Stimulated activated CD8-positive, alpha-beta memory T cell treated with anti-CD3 and anti-CD28 coated beads, Interleukin-4, amount 100 ng/mL, for 48 hours (primary cell): Measurements from ENCODE around the gene MACF1.
"Not testable (repeated sequence)": the region's sequence is repeated elsewhere in the genome, so short reads cannot be mapped to it uniquely, and the experiment has no call there.

Source experiments
- DNase-seq: peaks from one replicate; pipeline ENCODE4 v3.0.0-alpha.2; 2020

The MACF1 gene

GRCh38 chr1:39431927-39432326 lies 227.4 kb downstream of the MACF1 start:
- no peak for DNase-seq

- no peak for DNase-seq
These were observed 230.4 kb downstream of the MACF1 start for GRCh38 chr1:39434797-39435395.

- no peak for DNase-seq
These were observed 231.1 kb downstream of the MACF1 start for GRCh38 chr1:39435597-39435996.

DNA sequence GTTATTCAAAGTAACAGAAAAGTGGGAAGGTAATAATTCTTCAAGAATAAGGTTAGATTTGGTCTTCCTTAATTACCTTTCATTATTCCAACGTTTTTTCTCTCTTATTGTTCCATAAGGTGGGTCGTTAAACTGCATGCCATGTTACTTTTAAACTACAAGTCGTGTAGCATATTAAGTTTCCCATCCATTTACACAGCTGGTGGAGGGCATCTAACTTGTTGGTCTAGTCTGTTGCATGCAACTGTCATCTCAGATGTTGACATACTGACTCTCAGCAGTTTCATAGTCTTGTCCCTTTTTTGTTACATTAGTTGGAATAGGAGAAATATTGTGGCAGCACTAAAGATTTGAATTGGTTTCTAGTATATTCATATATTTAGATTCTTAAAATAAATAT lies 232.3 kb downstream of the MACF1 start:
- DNase-seq, result no peak

DNA sequence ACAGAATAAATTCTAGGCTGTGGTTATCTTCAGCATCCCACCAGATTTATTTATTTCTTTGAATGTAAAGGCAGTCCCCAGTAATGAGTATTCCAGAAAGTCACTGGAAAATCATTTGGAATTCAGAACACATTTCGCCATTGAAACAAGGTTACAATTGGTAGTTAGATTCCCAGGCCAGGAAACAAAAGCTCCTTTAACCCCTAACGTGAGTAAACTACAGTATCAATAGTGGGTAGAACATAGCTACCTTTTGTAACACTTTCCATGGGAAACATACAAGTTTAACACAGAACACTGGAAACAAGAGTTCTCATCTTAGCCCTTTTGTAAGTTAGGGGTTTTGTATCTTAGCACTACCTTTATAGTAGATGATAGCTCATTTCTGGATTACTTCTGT lies 233.5 kb downstream of the MACF1 start:
- no peak for DNase-seq

GRCh38 chr1:39440856-39441255 lies 236.4 kb downstream of the MACF1 start:
- DNase-seq, result no peak

- DNase-seq, result no peak
These were observed 237.3 kb downstream of the MACF1 start for GRCh38 chr1:39441797-39442196.

DNA sequence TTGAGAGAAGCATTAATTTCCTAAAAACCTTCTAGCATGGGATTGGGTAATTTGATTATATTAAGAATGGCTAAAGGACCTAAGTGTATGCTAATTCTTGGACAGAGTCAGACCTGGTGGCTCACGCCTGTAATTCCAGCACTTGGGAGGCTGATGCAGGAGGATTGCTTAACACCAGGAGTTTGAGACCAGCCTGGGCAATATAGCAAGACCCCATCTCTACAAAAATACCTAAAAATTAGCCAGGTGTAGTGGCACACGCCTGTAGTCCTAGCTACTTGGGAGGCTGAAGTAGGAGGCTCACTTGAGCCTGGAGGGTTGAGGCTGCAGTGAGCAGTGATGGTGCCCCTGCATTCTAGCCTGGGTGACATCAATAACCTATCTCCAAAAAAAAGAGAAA lies 241.1 kb downstream of the MACF1 start:
- DNase-seq, result no peak

DNA sequence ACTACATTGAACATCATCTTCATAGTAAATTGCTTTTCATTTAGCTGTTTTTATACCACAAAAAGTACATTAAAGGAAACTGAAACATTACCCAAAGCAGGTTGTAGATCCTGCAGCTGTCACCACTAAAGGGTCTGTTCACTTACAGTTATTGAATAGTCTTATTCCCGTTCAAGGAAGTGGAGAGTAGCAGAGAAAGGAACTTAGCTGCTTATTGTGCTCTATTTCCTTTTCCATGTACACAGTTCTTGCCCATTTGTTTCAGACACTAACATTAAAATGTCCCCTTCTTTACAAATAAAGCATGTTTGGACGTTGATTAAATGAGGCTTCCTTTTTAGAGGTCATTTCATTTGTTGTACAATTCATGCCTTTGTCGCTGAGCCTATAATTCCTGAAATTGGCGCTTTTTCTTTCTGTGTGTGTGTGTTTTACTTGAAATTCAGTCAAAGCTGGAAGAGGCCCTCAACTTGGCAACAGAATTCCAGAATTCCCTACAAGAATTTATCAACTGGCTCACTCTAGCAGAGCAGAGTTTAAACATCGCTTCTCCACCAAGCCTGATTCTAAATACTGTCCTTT lies 242.6 kb downstream of the MACF1 start:
- DNase-seq, result no peak

- DNase-seq, result not testable (repeated sequence)
These were observed 245.5 kb downstream of the MACF1 start for GRCh38 chr1:39450041-39450440.

DNA sequence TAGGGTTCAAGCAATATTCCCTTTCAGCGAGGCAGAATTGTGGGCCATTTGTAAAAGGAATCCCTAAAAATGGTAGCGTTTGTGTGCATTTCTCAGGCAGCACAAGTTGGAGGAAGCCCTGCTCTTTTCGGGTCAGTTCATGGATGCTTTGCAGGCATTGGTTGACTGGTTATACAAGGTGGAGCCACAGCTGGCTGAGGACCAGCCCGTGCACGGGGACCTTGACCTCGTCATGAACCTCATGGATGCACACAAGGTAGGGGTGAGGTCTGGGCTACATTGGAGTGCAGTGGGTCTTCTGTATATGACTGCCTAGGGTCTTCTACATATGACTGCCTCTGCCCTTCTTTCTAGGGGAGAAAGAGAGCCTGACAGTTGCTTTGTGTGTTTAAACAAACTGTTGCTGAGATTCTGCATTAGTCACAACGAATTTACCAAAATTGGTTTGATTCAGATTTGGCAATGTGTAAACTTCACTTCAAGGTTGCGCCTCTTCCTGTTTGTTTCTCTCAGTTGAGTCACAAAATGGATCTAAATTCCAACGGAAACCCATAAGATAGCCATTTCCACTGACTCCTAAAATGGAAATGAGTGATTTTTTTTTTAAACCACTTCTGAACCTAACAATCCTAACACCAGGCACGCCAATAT lies 246.6 kb downstream of the MACF1 start:
- no peak for DNase-seq

DNA sequence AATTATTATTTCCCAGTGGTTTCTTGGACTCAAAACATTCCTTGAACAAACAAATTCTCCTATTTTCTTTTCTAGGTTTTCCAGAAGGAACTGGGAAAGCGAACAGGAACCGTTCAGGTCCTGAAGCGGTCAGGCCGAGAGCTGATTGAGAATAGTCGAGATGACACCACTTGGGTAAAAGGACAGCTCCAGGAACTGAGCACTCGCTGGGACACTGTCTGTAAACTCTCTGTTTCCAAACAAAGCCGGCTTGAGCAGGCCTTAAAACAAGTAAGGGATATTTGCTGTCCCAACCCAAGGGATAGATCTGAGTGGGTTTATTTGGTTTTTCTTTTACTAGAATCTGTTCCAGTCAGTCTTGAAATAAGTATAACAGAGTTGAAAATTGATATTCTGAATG lies 247.6 kb downstream of the MACF1 start:
- DNase-seq, result no peak

GRCh38 chr1:39452540-39452939 lies 248.0 kb downstream of the MACF1 start:
- no peak for DNase-seq

DNA sequence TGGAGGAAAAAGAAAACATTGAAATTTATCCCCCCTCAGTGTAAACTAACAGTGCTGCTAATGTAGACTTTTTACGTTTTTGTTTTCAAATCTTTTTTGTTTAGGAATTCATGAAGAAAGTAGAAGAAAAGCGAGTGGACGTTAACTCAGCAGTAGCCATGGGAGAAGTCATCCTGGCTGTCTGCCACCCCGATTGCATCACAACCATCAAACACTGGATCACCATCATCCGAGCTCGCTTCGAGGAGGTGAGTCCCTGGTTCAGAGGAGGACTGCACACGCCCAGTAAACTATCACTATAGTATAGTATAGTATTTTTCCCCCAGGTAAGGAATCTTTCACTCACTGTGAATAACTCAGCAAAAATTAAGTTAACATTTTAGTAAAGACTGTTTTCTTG lies 249.1 kb downstream of the MACF1 start:
- DNase-seq, result no peak

GRCh38 chr1:39458991-39459390 lies 254.5 kb downstream of the MACF1 start:
- DNase-seq, result no peak

- DNase-seq, result no peak
These were observed 257.6 kb downstream of the MACF1 start for GRCh38 chr1:39462074-39462473.

DNA sequence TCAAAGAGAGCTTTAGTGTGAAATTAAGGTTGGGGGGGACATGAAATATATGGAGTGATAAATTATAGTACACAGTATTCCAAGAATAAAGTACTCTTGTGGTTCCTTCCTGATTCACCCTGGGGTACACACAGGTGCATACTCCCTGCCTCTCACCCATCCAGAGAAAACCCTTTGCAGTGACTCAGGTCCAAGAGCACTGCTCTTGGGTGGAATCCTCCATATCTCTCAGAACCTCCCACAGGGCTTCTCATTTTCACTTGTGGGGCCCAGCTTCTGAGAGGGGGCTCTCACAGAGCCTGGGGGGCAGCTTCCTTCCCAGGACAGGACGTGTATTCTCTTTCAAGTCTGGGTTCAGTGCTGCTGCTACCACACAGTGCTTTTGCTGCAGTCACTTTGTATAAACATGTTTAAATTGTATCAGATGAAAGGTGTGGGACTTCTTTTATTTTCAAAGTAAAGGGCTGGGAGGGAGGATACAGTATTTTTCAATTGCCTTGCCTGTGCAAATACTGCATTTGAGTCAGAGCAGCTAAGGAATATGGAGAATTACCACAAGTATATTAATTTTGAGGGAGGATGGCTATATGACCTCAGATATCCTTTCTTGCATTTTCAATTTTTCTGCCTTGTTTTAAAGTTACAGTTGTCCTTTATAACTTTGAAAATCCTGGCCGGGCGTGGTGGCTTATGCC lies 262.1 kb downstream of the MACF1 start:
- DNase-seq, result no peak

GRCh38 chr1:39467108-39467720 lies 262.7 kb downstream of the MACF1 start:
- DNase-seq, result not testable (repeated sequence)

GRCh38 chr1:39469150-39469549 lies 264.7 kb downstream of the MACF1 start:
- no peak for DNase-seq

DNA sequence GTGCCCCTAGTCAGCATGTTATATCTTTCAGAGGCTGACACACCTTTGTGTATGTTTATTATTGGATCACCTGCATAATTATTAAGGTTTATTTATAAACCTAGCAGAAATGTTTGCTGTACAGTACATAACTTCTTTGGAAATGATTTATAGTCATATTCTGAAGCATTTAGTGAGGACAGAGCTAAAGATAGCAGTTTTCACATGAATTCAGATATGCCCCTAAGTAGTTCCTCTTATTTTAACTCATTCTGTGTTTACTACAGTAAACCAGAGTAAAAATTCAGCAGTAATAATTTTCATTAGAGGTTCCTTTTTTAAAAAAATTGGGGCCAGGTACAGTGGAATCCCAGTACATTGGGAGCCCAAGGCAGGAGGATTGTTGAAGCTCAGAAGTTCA lies 265.5 kb downstream of the MACF1 start:
- no peak for DNase-seq

DNA sequence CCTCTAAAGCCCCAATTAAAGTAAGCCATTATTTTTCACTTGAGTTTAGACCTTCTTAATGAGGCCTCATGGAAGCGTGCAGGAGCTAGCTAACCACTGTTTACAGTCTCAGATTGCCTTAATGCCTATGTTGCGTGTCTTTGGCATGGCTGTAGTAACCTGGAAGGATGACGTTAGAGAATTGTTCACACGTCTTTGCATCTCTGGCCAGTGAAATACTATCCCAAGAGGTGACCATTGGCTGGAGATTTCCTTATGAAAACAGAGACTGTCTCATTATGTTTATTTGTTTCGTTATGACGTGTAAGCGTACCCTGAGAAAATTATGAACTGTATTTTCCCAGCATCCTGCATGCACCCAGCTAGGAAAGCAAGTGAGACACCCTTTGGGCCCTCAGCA lies 268.3 kb downstream of the MACF1 start:
- DNase-seq, result no peak

GRCh38 chr1:39473324-39473723 lies 268.8 kb downstream of the MACF1 start:
- DNase-seq, result no peak

DNA sequence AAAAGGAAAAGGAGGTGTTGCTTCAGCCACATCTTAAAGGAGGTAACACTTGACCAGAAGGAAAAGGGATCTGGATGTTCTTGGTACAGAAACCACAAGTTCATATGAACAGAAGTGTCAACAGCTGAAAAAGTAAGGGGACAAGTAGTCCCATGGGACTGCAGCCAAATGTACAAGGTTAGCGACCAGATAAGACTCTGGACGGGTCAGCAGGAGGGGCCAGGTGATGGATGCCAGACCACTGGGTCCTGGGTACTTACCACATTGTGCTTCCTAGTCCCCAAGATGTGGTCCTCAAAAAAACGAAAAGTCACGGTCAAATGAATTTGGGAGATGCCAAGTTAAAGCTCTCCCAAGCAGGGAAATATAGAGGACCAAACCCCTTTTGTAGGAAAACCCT lies 270.3 kb downstream of the MACF1 start:
- no peak for DNase-seq

DNA sequence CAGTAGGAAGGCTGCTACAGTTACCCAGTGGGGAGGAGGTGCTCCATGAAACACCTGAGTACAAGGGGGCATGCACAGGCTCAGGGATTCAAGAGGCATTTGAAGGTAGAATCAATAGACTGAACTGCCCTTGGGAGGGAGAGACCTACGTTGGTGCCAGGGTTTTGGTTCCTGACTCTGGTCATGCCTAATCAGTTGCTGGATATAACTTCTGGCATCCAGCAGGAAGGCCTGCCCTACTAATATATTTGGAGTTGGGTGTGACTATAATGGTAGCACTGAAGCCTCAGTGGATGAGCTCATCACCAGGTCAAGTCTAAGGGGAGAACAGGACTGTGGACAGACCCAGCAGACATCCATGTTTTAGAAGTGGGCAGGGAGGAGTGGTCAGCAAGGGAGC lies 271.1 kb downstream of the MACF1 start:
- DNase-seq, result not testable (repeated sequence)
